Neural progenitor cell (in vitro differentiated cells): ENCODE measurements around the gene RGS7. TPM values are rescaled to one million over a fixed set of nuclear protein-coding genes. Genes with fewer than 3 reads are reported as not detected.

Experiments used
- DNase-seq: peaks from one replicate; pipeline ENCODE4 v3.0.0-alpha.2; 2016; ENCODE audit warnings: low spot score
- H2AFZ ChIP-seq: fragments of 200-600 bp; sonication (generic); replicated peaks from 2 replicates; pipeline ENCODE4 v1.6.1; 2016; ENCODE audit warnings: antibody characterized with exemption
- H3F3A ChIP-seq: fragments of 200-600 bp; sonication (generic); 2 replicates; pipeline ENCODE4 v1.6.1; 2016; ENCODE audit warnings: antibody characterized with exemption, low read depth
- H3K27ac ChIP-seq: fragments of 200-600 bp; sonication (generic); 2 replicates; pipeline ENCODE4 v1.5.1; 2016; ENCODE audit warnings: mild to moderate bottlenecking
- H3K27me3 ChIP-seq: fragments of 200-600 bp; sonication (generic); 2 replicates; pipeline ENCODE4 v1.6.1; 2016; ENCODE audit warnings: mild to moderate bottlenecking, moderate library complexity
- H3K36me3 ChIP-seq: fragments of 200-600 bp; sonication (generic); 2 replicates; pipeline ENCODE4 v1.5.1; 2016
- H3K4me1 ChIP-seq: fragments of 200-600 bp; sonication (generic); 2 replicates; pipeline ENCODE4 v1.6.1; 2016; ENCODE audit warnings: mixed run types
- H3K4me2 ChIP-seq: fragments of 200-600 bp; sonication (generic); 2 replicates; pipeline ENCODE4 v1.6.1; 2016
- H3K4me3 ChIP-seq: fragments of 200-600 bp; sonication (generic); 2 replicates; pipeline ENCODE4 v1.5.1; 2016
- H3K79me2 ChIP-seq: fragments of 200-600 bp; sonication (generic); 2 replicates; pipeline ENCODE4 v1.6.1; 2016; ENCODE audit warnings: low read depth
- H3K9ac ChIP-seq: fragments of 200-600 bp; sonication (generic); 2 replicates; pipeline ENCODE4 v1.6.1; 2016
- H3K9me3 ChIP-seq: fragments of 200-600 bp; sonication (generic); 2 replicates; pipeline ENCODE4 v1.5.1; 2016; ENCODE audit warnings: low read depth
- H4K20me1 ChIP-seq: fragments of 200-600 bp; sonication (generic); 2 replicates; pipeline ENCODE4 v1.6.1; 2016; ENCODE audit warnings: low read depth
- H3K27ac Mint-ChIP-seq: 3 replicates; pipeline ENCODE4 v1.8.0; 2021; ENCODE audit warnings: mixed read lengths
- H3K27me3 Mint-ChIP-seq: 2 replicates; pipeline ENCODE4 v1.8.0; 2022; ENCODE audit warnings: low read depth, mild to moderate bottlenecking, inconsistent platforms, moderate library complexity, mixed read lengths; ENCODE audit not compliant: insufficient read depth
- H3K36me3 Mint-ChIP-seq: 3 replicates; pipeline ENCODE4 v1.8.0; 2021; ENCODE audit warnings: mixed read lengths
- H3K4me1 Mint-ChIP-seq: 3 replicates; pipeline ENCODE4 v1.8.0; 2021; ENCODE audit warnings: mixed read lengths
- H3K4me3 Mint-ChIP-seq: 3 replicates; pipeline ENCODE4 v1.8.0; 2021; ENCODE audit warnings: mild to moderate bottlenecking, moderate library complexity, mixed read lengths
- H3K9me3 Mint-ChIP-seq: 3 replicates; pipeline ENCODE4 v1.8.0; 2020; ENCODE audit warnings: mixed read lengths
- EZH2 ChIP-seq: fragments of 200-600 bp; sonication (generic); IDR thresholded peaks from 2 replicates; pipeline ENCODE4 v1.6.1; 2017; ENCODE audit warnings: antibody characterized with exemption, mild to moderate bottlenecking, moderate library complexity
- EZH2phosphoT487 ChIP-seq: fragments of 200-600 bp; sonication (generic); IDR thresholded peaks from 2 replicates; pipeline ENCODE4 v1.6.1; 2017; ENCODE audit warnings: antibody characterized with exemption
- total RNA-seq: library from RNA; depleted of rRNA; stranded (reverse); fragments of >200 nt; gene quantifications from 2 replicates; pipeline ENCODE4 v1.2.3, GENCODE V29; 2015; ENCODE audit warnings: low replicate concordance
- TF ChIP-seq, protein P1 (sequence below): fragments of 200-600 bp; sonication (generic); IDR thresholded peaks from 2 replicates; pipeline ENCODE4 v1.5.1; 2017; ENCODE audit warnings: antibody characterized with exemption, mild to moderate bottlenecking

RGS7 gene
- total RNA-seq, 1 donor from 2014 or later = not detected

- Histone ChIP-seq H4K20me1 (no peaks in the 10 kb centered on the region), H3K27ac (no peak overlapping the region), H3K9me3 (no peaks in the 10 kb centered on the region), H2AFZ (no peak overlapping the region), H3K4me3 (no peak overlapping the region), H3K4me1 (no peaks in the 10 kb centered on the region), H3K4me2 (no peak overlapping the region), H3K36me3 (no peaks in the 10 kb centered on the region), H3K9ac (no peak overlapping the region), H3K79me2 (no peaks in the 10 kb centered on the region), H3F3A (no peaks in the 10 kb centered on the region), H3K27me3 (no peaks in the 10 kb centered on the region)
- TF ChIP-seq, protein P1, sequence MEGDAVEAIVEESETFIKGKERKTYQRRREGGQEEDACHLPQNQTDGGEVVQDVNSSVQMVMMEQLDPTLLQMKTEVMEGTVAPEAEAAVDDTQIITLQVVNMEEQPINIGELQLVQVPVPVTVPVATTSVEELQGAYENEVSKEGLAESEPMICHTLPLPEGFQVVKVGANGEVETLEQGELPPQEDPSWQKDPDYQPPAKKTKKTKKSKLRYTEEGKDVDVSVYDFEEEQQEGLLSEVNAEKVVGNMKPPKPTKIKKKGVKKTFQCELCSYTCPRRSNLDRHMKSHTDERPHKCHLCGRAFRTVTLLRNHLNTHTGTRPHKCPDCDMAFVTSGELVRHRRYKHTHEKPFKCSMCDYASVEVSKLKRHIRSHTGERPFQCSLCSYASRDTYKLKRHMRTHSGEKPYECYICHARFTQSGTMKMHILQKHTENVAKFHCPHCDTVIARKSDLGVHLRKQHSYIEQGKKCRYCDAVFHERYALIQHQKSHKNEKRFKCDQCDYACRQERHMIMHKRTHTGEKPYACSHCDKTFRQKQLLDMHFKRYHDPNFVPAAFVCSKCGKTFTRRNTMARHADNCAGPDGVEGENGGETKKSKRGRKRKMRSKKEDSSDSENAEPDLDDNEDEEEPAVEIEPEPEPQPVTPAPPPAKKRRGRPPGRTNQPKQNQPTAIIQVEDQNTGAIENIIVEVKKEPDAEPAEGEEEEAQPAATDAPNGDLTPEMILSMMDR = no peak
- peak; percentile 68 for TF ChIP-seq EZH2phosphoT487
- TF ChIP-seq EZH2 = no peak
- H3K4me1 Mint-ChIP-seq = peaks cover 9% of the 10 kb centered on the region
- no peaks in the 10 kb centered on the region for H3K27me3 Mint-ChIP-seq
- no peaks in the 10 kb centered on the region for H3K36me3 Mint-ChIP-seq
- peak; percentile 29 for DNase-seq
- H3K4me3 Mint-ChIP-seq = no peak overlapping the region
- no peaks in the 10 kb centered on the region for H3K9me3 Mint-ChIP-seq
- H3K27ac Mint-ChIP-seq = no peak overlapping the region
Observed at GRCh38 chr1:241101622-241102021, 255.4 kb downstream of the RGS7 start.

GRCh38 chr1:241097479-241097878 is 259.5 kb downstream of the RGS7 start:
- H3K4me1 ChIP-seq = no peaks in the 10 kb centered on the region
- DNase-seq = no peak
- Mint-ChIP-seq H3K27me3 (no peaks in the 10 kb centered on the region), H3K27ac (no peak overlapping the region), H3K4me1 (peaks cover 6% of the 10 kb centered on the region), H3K9me3 (no peaks in the 10 kb centered on the region), H3K36me3 (no peaks in the 10 kb centered on the region), H3K4me3 (no peak overlapping the region)
- H2AFZ ChIP-seq = no peak overlapping the region
- H3K36me3 ChIP-seq = no peaks in the 10 kb centered on the region
- H3K27ac ChIP-seq = no peak overlapping the region
- H3K4me3 ChIP-seq = no peak overlapping the region
- no peaks in the 10 kb centered on the region for H3K27me3 ChIP-seq
- no peak for TF ChIP-seq EZH2phosphoT487
- TF ChIP-seq, protein P1 = no peak
- no peak overlapping the region for H3K9ac ChIP-seq
- H4K20me1 ChIP-seq = no peaks in the 10 kb centered on the region
- H3K9me3 ChIP-seq = no peaks in the 10 kb centered on the region
- no peaks in the 10 kb centered on the region for H3F3A ChIP-seq
- no peak overlapping the region for H3K4me2 ChIP-seq
- no peaks in the 10 kb centered on the region for H3K79me2 ChIP-seq

DNA sequence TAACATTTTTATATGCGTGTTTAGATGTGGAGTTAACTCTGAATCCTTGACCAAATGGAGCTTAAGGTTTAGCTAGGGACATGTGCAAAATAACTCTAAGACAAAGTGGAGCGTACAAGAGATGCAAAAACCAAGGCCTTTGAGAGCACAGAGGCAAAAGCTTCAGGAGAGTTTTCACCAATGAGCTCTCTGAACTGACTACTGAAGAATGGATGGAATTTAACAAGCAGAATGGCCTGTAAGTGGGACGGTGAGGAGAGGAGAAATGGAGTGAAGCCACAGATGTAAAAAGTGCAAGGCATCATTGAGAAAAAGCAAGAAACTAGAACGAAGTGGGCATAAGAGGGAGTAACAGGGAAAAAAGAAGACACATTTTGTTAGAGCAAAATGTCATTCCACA is 260.0 kb downstream of the RGS7 start:
- no peaks in the 10 kb centered on the region for H3K4me1 ChIP-seq
- H3K27me3 ChIP-seq = no peaks in the 10 kb centered on the region
- no peak overlapping the region for H3K27ac ChIP-seq
- Mint-ChIP-seq H3K27ac (no peak overlapping the region), H3K27me3 (no peaks in the 10 kb centered on the region), H3K9me3 (no peaks in the 10 kb centered on the region), H3K36me3 (no peaks in the 10 kb centered on the region), H3K4me3 (no peak overlapping the region), H3K4me1 (peaks cover 6% of the 10 kb centered on the region)
- H3K9ac ChIP-seq = no peak overlapping the region
- H3K4me3 ChIP-seq = no peak overlapping the region
- peak overlapping the region; percentile 50 for H2AFZ ChIP-seq
- no peak overlapping the region for H3K4me2 ChIP-seq
- no peaks in the 10 kb centered on the region for H3K79me2 ChIP-seq
- H3F3A ChIP-seq = no peaks in the 10 kb centered on the region
- H3K36me3 ChIP-seq = no peaks in the 10 kb centered on the region
- no peaks in the 10 kb centered on the region for H4K20me1 ChIP-seq
- DNase-seq = peak; percentile 7
- no peaks in the 10 kb centered on the region for H3K9me3 ChIP-seq
- no peak for TF ChIP-seq EZH2
- TF ChIP-seq EZH2phosphoT487 = no peak
- TF ChIP-seq, protein P1 = no peak

DNA sequence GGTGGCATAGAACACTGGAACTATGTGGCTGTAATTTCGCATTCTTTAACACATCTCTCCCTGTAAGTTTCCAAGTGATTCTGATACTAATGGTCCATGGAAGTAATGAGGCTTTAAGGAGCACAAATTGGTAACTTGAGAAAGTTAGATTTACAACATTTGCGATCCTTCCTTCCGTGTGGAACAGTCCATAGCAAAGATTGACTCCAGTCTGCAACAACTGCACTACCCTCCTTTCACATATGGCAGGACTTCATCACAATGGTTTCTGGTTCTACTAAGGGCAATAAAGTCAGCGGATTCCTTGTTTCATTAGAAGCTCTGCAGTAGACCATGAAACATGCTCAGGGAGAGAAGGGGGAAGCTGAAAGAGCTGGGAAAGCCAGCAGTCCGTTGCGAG is 261.2 kb downstream of the RGS7 start:
- Mint-ChIP-seq H3K4me1 (no peaks in the 10 kb centered on the region), H3K4me3 (no peak overlapping the region), H3K36me3 (no peaks in the 10 kb centered on the region), H3K9me3 (no peaks in the 10 kb centered on the region), H3K27ac (no peak overlapping the region), H3K27me3 (no peaks in the 10 kb centered on the region)
- no peak overlapping the region for H3K27ac ChIP-seq
- no peaks in the 10 kb centered on the region for H3K36me3 ChIP-seq
- no peak for DNase-seq
- no peaks in the 10 kb centered on the region for H3F3A ChIP-seq
- no peaks in the 10 kb centered on the region for H3K4me1 ChIP-seq
- H3K4me3 ChIP-seq = no peak overlapping the region
- H3K27me3 ChIP-seq = no peaks in the 10 kb centered on the region
- no peak overlapping the region for H3K4me2 ChIP-seq
- H4K20me1 ChIP-seq = no peaks in the 10 kb centered on the region
- no peaks in the 10 kb centered on the region for H3K9me3 ChIP-seq
- H3K9ac ChIP-seq = no peak overlapping the region
- H2AFZ ChIP-seq = peak overlapping the region; percentile 17
- no peak for TF ChIP-seq EZH2phosphoT487
- TF ChIP-seq, protein P1 = no peak
- no peak for TF ChIP-seq EZH2
- H3K79me2 ChIP-seq = no peaks in the 10 kb centered on the region
